Esophagus muscularis mucosa (tissue), 4 donors: ENCODE data around the gene CHRND. TPM values are rescaled to one million over a fixed set of nuclear protein-coding genes. Genes with fewer than 3 reads are reported as not detected.

Experiments
- DNase-seq: peaks from one replicate; pipeline ENCODE4 v3.0.0-alpha.2; 2017; ENCODE audit errors: extremely low spot score
- H3K27ac ChIP-seq, 4 donors: fragments of 200-600 bp; sonication (generic); replicated peaks in 1 of 4; 1 replicate in 3 of 4; 2 replicates in 1 of 4; pipeline ENCODE4 v1.5.1; 2016 to 2019; ENCODE audit warnings: mild to moderate bottlenecking in 1 of 4
- H3K27me3 ChIP-seq, 4 donors: fragments of 200-600 bp; sonication (generic); one replicate each; pipeline versions ENCODE4 v1.5.1 to v1.6.0; 2016 to 2019
- H3K36me3 ChIP-seq, 4 donors: fragments of 200-600 bp; sonication (generic); one replicate each; pipeline ENCODE4 v1.5.1; 2016 to 2019
- H3K4me1 ChIP-seq, 4 donors: fragments of 200-600 bp; sonication (generic); one replicate each; pipeline ENCODE4 v1.5.1; 2016 to 2019
- H3K4me3 ChIP-seq, 4 donors: fragments of 200-600 bp; sonication (generic); 1 replicate in 2 of 4; 2 replicates in 2 of 4; pipeline ENCODE4 v1.5.1; 2016 to 2019; ENCODE audit warnings: mild to moderate bottlenecking in 4 of 4, moderate library complexity in 1 of 4
- H3K9me3 ChIP-seq, 4 donors: fragments of 200-600 bp; sonication (generic); 1 replicate in 3 of 4; 2 replicates in 1 of 4; pipeline ENCODE4 v1.5.1; 2016 to 2019
- CTCF ChIP-seq, 3 experiments: fragments of 200-600 bp in 2 of 3; fragments of 450-650 bp in 1 of 3; sonication (generic) in 2 of 3; IDR thresholded peaks; one replicate each; pipeline ENCODE4 v1.5.1; 2017 to 2019; ENCODE audit warnings: antibody characterized with exemption in 3 of 3, mild to moderate bottlenecking in 2 of 3, moderate library complexity in 1 of 3
- EP300 ChIP-seq: sonication (generic); formaldehyde crosslinking; IDR thresholded peaks from one replicate; pipeline ENCODE4 v1.6.1; 2017; ENCODE audit warnings: antibody characterized with exemption
- POLR2A ChIP-seq: fragments of 450-650 bp; IDR thresholded peaks from one replicate; pipeline ENCODE4 v1.6.1; 2017; ENCODE audit warnings: antibody characterized with exemption, moderate library complexity, mild to moderate bottlenecking, low read depth
- POLR2AphosphoS5 ChIP-seq, 2 donors: sonication (generic); formaldehyde crosslinking; IDR thresholded peaks; one replicate each; pipeline ENCODE4 v1.6.1; 2017; ENCODE audit warnings: antibody characterized with exemption in 2 of 2
- WGBS: methylation state at CpG from one replicate; pipeline ENCODE4 v1.1.5; 2018; 5-methylcytosine and 5-hydroxymethylcytosine counted together
- intact Hi-C: fragments of 100-400 bp; cut with DNase I; formaldehyde crosslinking; loops from one replicate; pipeline ENCODE4 v1.15.1; 2023
- total RNA-seq, 4 donors: library from RNA; depleted of rRNA; stranded (reverse); fragments of >200 nt; gene quantifications; one replicate each; pipeline versions ENCODE4 v1.1.0 to v1.2.1, GENCODE V29; 2016

The CHRND gene
- total RNA-seq, 4 donors from 2014 or later, result not detected

DNA sequence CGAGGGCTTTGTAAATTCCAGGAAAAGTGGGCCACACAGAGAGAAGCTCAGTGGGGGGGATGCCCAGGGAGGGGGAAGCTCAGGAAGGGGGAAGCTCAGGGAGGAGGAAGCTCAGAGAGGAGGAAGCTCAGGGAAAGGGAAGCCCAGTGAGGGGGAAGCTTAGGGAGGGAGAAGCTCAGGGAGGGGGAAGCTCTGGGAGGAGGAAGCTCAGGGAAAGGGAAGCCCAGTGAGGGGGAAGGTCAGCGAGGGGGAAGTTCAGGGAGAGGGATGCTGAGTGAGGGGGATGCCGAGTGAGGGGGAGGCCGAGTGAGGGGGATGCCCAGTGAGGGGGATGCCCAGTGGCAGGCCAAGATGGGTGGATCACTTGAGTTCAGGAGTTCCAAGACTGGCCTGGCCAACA, 12.7 kb downstream of the CHRND start:
- peaks cover 0 to 76% (median 8%) of the 10 kb centered on the region in 4 donors for H3K27me3 ChIP-seq
- no peaks in the 10 kb centered on the region for H3K36me3 ChIP-seq
- no peak overlapping the region for H3K27ac ChIP-seq
- WGBS, result 23% methylated on average over 4 of the region's 4 CpGs
- H3K9me3 ChIP-seq, result peaks cover 0 to 8% (median 7%) of the 10 kb centered on the region in 4 donors
- H3K4me3 ChIP-seq, result no peak overlapping the region
- TF ChIP-seq EP300, result no peak
- no peak for TF ChIP-seq CTCF (IDR thresholded peaks at IDR 0.05)
- no peak for TF ChIP-seq POLR2A
- TF ChIP-seq POLR2AphosphoS5 (IDR thresholded peaks at IDR 0.05), result no peak
- H3K4me1 ChIP-seq, result no peaks in the 10 kb centered on the region
- DNase-seq, result no peak
- intact Hi-C loops, result no loop called here

GRCh38 chr2:232539298-232540231, 13.6 kb downstream of the CHRND start, which contains the start of gene CHRNG:
TSS of gene CHRNG (plus strand) at chr2:232539692. CDS start at chr2:232539748, 56 bp downstream.
- Histone ChIP-seq H3K36me3 (no peaks in the 10 kb centered on the region), H3K27ac (no peak within 1 kb of the TSS), H3K27me3 (peaks cover 0 to 68% (median 8%) of the 10 kb centered on the region in 4 donors), H3K4me1 (no peaks in the 10 kb centered on the region), H3K9me3 (peaks cover 0 to 8% (median 7%) of the 10 kb centered on the region in 4 donors), H3K4me3 (no peak within 1 kb of the TSS)
- WGBS, result 64% methylated on average over 14 of the region's 23 CpGs
- no peak for TF ChIP-seq POLR2AphosphoS5 (IDR thresholded peaks at IDR 0.05)
- no peak for TF ChIP-seq POLR2A
- no peak for TF ChIP-seq EP300
- TF ChIP-seq CTCF (IDR thresholded peaks at IDR 0.05), result no peak
- DNase-seq, result no peak
- intact Hi-C loops, result no loop called here

GRCh38 chr2:232540441-232541041, 14.6 kb downstream of the CHRND start:
- H3K27me3 ChIP-seq, result peaks cover 0 to 59% (median 8%) of the 10 kb centered on the region in 4 donors
- no peaks in the 10 kb centered on the region for H3K36me3 ChIP-seq
- no peak for DNase-seq
- H3K9me3 ChIP-seq, result peaks cover 0 to 8% (median 7%) of the 10 kb centered on the region in 4 donors
- intact Hi-C loops, result no loop called here
- TF ChIP-seq CTCF (IDR thresholded peaks at IDR 0.05) (no peak), EP300 (no peak)
- no peak overlapping the region for H3K4me3 ChIP-seq
- H3K4me1 ChIP-seq, result no peaks in the 10 kb centered on the region
- WGBS, result 88% methylated on average over 17 of the region's 17 CpGs
- H3K27ac ChIP-seq, result no peak overlapping the region

DNA sequence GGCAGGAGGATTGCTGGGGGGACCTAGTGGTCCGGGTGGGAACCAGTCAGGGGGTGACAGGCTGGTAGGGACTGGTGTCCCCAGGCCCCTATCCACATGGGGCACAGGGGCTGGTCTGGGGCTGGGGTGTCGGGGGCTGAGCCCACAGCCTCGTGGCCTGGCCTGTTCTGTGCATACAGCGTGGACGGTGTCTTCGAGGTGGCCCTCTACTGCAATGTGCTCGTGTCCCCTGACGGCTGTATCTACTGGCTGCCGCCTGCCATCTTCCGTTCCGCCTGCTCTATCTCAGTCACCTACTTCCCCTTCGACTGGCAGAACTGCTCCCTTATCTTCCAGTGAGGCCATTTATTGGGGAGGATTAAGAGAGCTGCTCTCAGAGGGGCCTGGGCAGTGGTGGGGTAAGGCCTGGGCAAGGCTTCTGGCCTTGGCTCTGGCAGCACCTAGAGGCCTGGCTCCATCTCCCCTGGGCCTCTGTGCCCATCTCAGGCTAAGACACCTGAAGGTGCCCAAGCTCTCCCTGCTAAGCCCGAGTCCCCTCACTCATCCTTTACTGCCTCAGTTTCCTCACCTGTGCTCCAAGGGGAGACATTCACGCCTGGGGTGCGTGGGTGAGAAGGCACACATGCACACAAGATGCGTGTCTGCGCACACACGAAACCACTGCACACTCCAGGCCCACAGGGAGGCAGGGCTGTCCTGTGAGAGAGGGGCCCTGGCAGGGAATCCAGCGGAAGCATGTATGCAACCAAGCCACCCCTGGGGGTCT, 15.4 kb downstream of the CHRND start:
- Histone ChIP-seq H3K9me3 (peaks cover 0 to 3% (median 2%) of the 10 kb centered on the region in 4 donors), H3K4me3 (no peak overlapping the region), H3K4me1 (no peaks in the 10 kb centered on the region), H3K27me3 (peaks cover 0 to 50% (median 8%) of the 10 kb centered on the region in 4 donors), H3K36me3 (no peaks in the 10 kb centered on the region), H3K27ac (no peak overlapping the region)
- WGBS, result 67% methylated on average over 18 of the region's 19 CpGs
- intact Hi-C loops, result no loop called here
- TF ChIP-seq POLR2AphosphoS5 (IDR thresholded peaks at IDR 0.05) (no peak), EP300 (no peak), POLR2A (no peak), CTCF (IDR thresholded peaks at IDR 0.05) (no peak)
- no peak for DNase-seq
